Measurements from ENCODE around the gene UBL3. TPM values are rescaled to one million over a fixed set of nuclear protein-coding genes. Genes with fewer than 3 reads are reported as not detected.

UBL3 gene
- total and polyA plus RNA-seq, 4 donors: 37.5 to 200 (median 142) TPM

DNA sequence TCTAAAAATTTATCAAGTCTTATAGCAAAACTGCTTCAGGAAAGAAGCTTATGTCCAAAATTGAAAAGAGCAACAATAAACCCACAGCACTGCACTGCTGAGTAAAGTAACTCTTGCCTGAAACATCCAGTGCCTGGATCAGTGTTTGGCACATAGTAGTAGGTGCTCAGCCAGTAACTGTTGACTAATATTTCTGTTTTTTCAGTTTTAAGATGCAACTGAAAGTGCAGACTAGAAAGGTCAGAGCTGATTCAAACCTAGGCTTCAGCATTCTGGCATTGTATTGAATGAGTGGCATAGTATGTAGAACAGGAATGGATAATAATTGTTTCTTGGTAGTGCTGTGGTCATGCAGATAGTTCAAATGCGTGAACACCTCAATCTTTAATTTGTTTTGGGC is 67.6 kb downstream of the UBL3 start:
- Histone ChIP-seq H3K27me3 (ENCODE audit: control insufficient read depth, insufficient read depth, low read length) (no peaks in the 10 kb centered on the region), H3K36me3 (ENCODE audit: control insufficient read depth, insufficient read depth, low read length) (no peaks in the 10 kb centered on the region), H3K4me1 (ENCODE audit: control insufficient read depth, insufficient read depth, low read length) (no peaks in the 10 kb centered on the region), H3K27ac (ENCODE audit: low read depth, low read length) (no peak overlapping the region), H3K9me3 (ENCODE audit: control insufficient read depth, insufficient read depth, low read length) (no peaks in the 10 kb centered on the region), H3K4me3 (ENCODE audit: low read depth, low read length) (no peak overlapping the region)
- no CpG with 5 or more reads among the region's 1 CpG for WGBS (ENCODE audit: insufficient coverage)
- DNase-seq (ENCODE audit: low read depth in 4 of 6, low spot score in 6 of 6): no peak

GRCh38 chr13:29774830-29775229 is 75.6 kb downstream of the UBL3 start:
- DNase-seq (ENCODE audit: low read depth in 4 of 6, low spot score in 6 of 6): no peak
- Histone ChIP-seq H3K4me1 (ENCODE audit: control insufficient read depth, insufficient read depth, low read length) (no peaks in the 10 kb centered on the region), H3K36me3 (ENCODE audit: control insufficient read depth, insufficient read depth, low read length) (peaks cover 3% of the 10 kb centered on the region), H3K27ac (ENCODE audit: low read depth, low read length) (no peak overlapping the region), H3K27me3 (ENCODE audit: control insufficient read depth, insufficient read depth, low read length) (no peaks in the 10 kb centered on the region), H3K4me3 (ENCODE audit: low read depth, low read length) (no peak overlapping the region), H3K9me3 (ENCODE audit: control insufficient read depth, insufficient read depth, low read length) (no peaks in the 10 kb centered on the region)
- 40% methylated on average over 1 of the region's 1 CpG for WGBS (ENCODE audit: insufficient coverage)

- H3K4me3 ChIP-seq (ENCODE audit: low read depth, low read length): no peak overlapping the region
- no CpG with 5 or more reads among the region's 2 CpGs for WGBS (ENCODE audit: insufficient coverage)
- peak in 2 of 6 donors; percentile 21 to 43 for DNase-seq (ENCODE audit: low read depth in 4 of 6, low spot score in 6 of 6)
These were observed 79.2 kb downstream of the UBL3 start for GRCh38 chr13:29771247-29771646.

GRCh38 chr13:29767006-29767405 is 83.4 kb downstream of the UBL3 start:
- WGBS (ENCODE audit: insufficient coverage): 32% methylated on average over 3 of the region's 5 CpGs
- Histone ChIP-seq H3K4me1 (ENCODE audit: control insufficient read depth, insufficient read depth, low read length) (no peaks in the 10 kb centered on the region), H3K4me3 (ENCODE audit: low read depth, low read length) (no peak overlapping the region), H3K36me3 (ENCODE audit: control insufficient read depth, insufficient read depth, low read length) (no peaks in the 10 kb centered on the region), H3K27me3 (ENCODE audit: control insufficient read depth, insufficient read depth, low read length) (no peaks in the 10 kb centered on the region), H3K27ac (ENCODE audit: low read depth, low read length) (no peak overlapping the region), H3K9me3 (ENCODE audit: control insufficient read depth, insufficient read depth, low read length) (no peaks in the 10 kb centered on the region)
- DNase-seq (ENCODE audit: low read depth in 4 of 6, low spot score in 6 of 6): peak in 1 of 6 donors; percentile 34

More at GRCh38 chr13:29771247-29771646, 79.2 kb downstream of the UBL3 start:
- Histone ChIP-seq H3K4me1 (ENCODE audit: control insufficient read depth, insufficient read depth, low read length) (no peaks in the 10 kb centered on the region), H3K36me3 (ENCODE audit: control insufficient read depth, insufficient read depth, low read length) (peaks cover 3% of the 10 kb centered on the region), H3K9me3 (ENCODE audit: control insufficient read depth, insufficient read depth, low read length) (no peaks in the 10 kb centered on the region), H3K27me3 (ENCODE audit: control insufficient read depth, insufficient read depth, low read length) (no peaks in the 10 kb centered on the region), H3K27ac (ENCODE audit: low read depth, low read length) (no peak overlapping the region)

DNA sequence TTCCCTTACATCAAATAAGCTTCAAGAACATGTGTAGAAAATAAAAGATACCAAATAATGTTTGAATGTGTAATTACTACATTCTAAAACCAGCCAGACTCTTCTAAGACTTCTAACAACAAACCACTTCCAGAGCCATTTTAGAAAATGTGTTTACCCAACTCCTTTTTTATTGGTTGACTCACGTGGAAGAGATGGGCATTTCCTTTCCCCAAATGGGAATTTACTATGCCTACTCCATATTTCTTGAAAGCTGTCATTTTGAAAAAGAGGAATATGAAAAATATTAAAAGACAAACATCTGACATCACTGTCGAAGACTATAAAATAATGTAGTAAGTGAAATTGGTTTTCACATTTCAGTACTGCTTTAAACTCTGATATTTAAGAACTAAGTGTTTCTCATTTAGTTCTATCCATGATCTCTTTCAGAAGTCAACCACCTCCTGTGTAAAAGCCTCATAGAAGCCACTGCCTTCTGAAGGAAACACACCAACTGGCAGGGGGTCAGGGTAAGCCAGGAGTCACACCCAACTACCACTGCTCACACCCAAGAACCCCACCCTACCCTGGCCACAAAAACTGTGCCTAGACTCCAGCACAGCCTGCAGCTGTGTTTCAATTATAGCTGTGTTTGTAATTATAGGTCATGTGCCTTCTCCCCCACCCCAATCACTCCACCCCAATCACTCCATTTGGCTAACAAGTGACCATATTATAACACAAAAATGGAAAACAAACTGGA is 86.8 kb downstream of the UBL3 start:
- no peak overlapping the region for H3K27ac ChIP-seq (ENCODE audit: low read depth, low read length)
- DNase-seq (ENCODE audit: low read depth in 4 of 6, low spot score in 6 of 6): no peak
- no CpG with 5 or more reads among the region's 2 CpGs for WGBS (ENCODE audit: insufficient coverage)
- H3K4me1 ChIP-seq (ENCODE audit: control insufficient read depth, insufficient read depth, low read length): no peaks in the 10 kb centered on the region
- no peaks in the 10 kb centered on the region for H3K36me3 ChIP-seq (ENCODE audit: control insufficient read depth, insufficient read depth, low read length)
- H3K27me3 ChIP-seq (ENCODE audit: control insufficient read depth, insufficient read depth, low read length): no peaks in the 10 kb centered on the region
- no peaks in the 10 kb centered on the region for H3K9me3 ChIP-seq (ENCODE audit: control insufficient read depth, insufficient read depth, low read length)
- no peak overlapping the region for H3K4me3 ChIP-seq (ENCODE audit: low read depth, low read length)

- Histone ChIP-seq H3K27ac (ENCODE audit: low read depth, low read length) (no peak overlapping the region), H3K4me3 (ENCODE audit: low read depth, low read length) (no peak overlapping the region), H3K36me3 (ENCODE audit: control insufficient read depth, insufficient read depth, low read length) (no peaks in the 10 kb centered on the region), H3K4me1 (ENCODE audit: control insufficient read depth, insufficient read depth, low read length) (no peaks in the 10 kb centered on the region), H3K27me3 (ENCODE audit: control insufficient read depth, insufficient read depth, low read length) (no peaks in the 10 kb centered on the region), H3K9me3 (ENCODE audit: control insufficient read depth, insufficient read depth, low read length) (no peaks in the 10 kb centered on the region)
- WGBS (ENCODE audit: insufficient coverage): 49% methylated on average over 2 of the region's 4 CpGs
- DNase-seq (ENCODE audit: low read depth in 4 of 6, low spot score in 6 of 6): no peak
These were observed 88.6 kb downstream of the UBL3 start for GRCh38 chr13:29761815-29762214.

DNA sequence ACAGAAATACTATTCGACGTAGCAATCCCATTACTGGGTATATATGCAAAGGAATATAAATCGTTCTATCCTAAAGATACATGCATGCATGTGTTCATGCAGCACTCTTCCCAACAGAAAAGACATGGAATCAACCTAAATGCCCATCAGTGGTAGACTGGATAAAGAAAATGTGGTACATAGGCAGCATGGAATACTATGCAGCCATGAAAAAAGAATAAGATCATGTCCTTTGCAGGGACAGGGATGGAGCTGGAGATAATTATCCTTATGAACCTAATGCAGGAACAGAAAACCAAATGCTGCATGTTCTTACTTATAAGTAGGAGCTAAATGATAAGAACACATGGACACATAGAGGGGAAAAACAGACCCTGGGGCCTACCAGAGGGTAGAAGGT is 89.3 kb downstream of the UBL3 start:
- H3K4me3 ChIP-seq (ENCODE audit: low read depth, low read length): no peak overlapping the region
- no CpG with 5 or more reads among the region's 3 CpGs for WGBS (ENCODE audit: insufficient coverage)
- no peaks in the 10 kb centered on the region for H3K36me3 ChIP-seq (ENCODE audit: control insufficient read depth, insufficient read depth, low read length)
- H3K9me3 ChIP-seq (ENCODE audit: control insufficient read depth, insufficient read depth, low read length): no peaks in the 10 kb centered on the region
- no peaks in the 10 kb centered on the region for H3K4me1 ChIP-seq (ENCODE audit: control insufficient read depth, insufficient read depth, low read length)
- H3K27ac ChIP-seq (ENCODE audit: low read depth, low read length): no peak overlapping the region
- no peaks in the 10 kb centered on the region for H3K27me3 ChIP-seq (ENCODE audit: control insufficient read depth, insufficient read depth, low read length)
- DNase-seq (ENCODE audit: low read depth in 4 of 6, low spot score in 6 of 6): no peak

DNA sequence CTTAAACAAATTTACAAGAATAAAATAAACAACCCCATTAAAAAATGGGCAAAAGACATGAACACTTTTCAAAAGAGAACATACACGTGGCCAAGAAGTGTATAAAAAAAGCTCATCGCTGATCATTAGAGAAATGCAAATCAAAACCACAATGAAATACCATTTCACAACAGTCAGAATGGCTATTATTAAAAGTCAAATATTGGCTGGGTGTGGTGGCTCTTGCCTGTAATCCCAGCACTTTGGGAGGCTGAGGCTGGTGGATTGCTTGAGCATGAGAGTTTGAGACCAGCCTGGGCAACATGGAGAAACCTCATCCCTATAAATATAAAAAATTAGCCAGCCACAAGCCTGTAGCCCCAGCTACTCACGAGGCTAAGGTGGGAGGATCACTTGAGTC is 89.9 kb downstream of the UBL3 start:
- H3K9me3 ChIP-seq (ENCODE audit: control insufficient read depth, insufficient read depth, low read length): no peaks in the 10 kb centered on the region
- no peak overlapping the region for H3K27ac ChIP-seq (ENCODE audit: low read depth, low read length)
- no CpG with 5 or more reads among the region's 3 CpGs for WGBS (ENCODE audit: insufficient coverage)
- H3K4me3 ChIP-seq (ENCODE audit: low read depth, low read length): no peak overlapping the region
- H3K36me3 ChIP-seq (ENCODE audit: control insufficient read depth, insufficient read depth, low read length): no peaks in the 10 kb centered on the region
- no peaks in the 10 kb centered on the region for H3K27me3 ChIP-seq (ENCODE audit: control insufficient read depth, insufficient read depth, low read length)
- no peaks in the 10 kb centered on the region for H3K4me1 ChIP-seq (ENCODE audit: control insufficient read depth, insufficient read depth, low read length)
- no peak for DNase-seq (ENCODE audit: low read depth in 4 of 6, low spot score in 6 of 6)

DNA sequence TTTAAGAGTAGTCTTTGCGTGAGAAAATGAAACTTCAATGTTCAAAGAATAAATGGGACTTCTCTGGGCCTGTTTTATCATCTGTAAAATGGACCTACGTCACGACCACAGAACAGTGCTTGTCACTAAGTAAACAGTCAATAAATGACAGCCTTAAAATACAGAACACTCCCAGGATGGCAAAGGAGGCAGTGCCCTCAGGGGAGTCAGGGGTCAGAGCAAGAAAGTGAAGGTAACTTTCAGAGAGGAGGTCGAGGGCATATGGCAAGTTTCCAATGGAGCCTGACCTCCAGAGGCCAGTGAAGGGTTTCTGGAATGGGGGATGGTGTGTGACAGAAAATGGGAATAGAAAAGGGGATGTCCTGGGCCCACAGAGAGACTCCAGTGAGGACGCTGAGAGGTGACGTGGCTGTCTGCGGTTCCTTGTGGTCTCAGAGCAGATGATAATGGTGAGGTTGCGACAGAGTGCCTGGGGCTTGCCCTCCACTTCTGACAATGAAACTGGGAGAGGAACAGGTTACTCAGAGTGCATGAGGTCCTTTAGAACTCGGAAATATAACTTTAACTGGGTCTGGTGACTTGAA is 91.8 kb downstream of the UBL3 start:
- Histone ChIP-seq H3K27me3 (ENCODE audit: control insufficient read depth, insufficient read depth, low read length) (no peaks in the 10 kb centered on the region), H3K36me3 (ENCODE audit: control insufficient read depth, insufficient read depth, low read length) (no peaks in the 10 kb centered on the region), H3K27ac (ENCODE audit: low read depth, low read length) (no peak overlapping the region), H3K4me3 (ENCODE audit: low read depth, low read length) (no peak overlapping the region), H3K9me3 (ENCODE audit: control insufficient read depth, insufficient read depth, low read length) (no peaks in the 10 kb centered on the region), H3K4me1 (ENCODE audit: control insufficient read depth, insufficient read depth, low read length) (no peaks in the 10 kb centered on the region)
- 68% methylated on average over 5 of the region's 9 CpGs for WGBS (ENCODE audit: insufficient coverage)
- DNase-seq (ENCODE audit: low read depth in 4 of 6, low spot score in 6 of 6): no peak

- H3K27ac ChIP-seq (ENCODE audit: low read depth, low read length): no peak overlapping the region
- no peaks in the 10 kb centered on the region for H3K9me3 ChIP-seq (ENCODE audit: control insufficient read depth, insufficient read depth, low read length)
- no peak overlapping the region for H3K4me3 ChIP-seq (ENCODE audit: low read depth, low read length)
- no peaks in the 10 kb centered on the region for H3K4me1 ChIP-seq (ENCODE audit: control insufficient read depth, insufficient read depth, low read length)
- no peaks in the 10 kb centered on the region for H3K36me3 ChIP-seq (ENCODE audit: control insufficient read depth, insufficient read depth, low read length)
- WGBS (ENCODE audit: insufficient coverage): 100% methylated on average over 1 of the region's 2 CpGs
- no peak for DNase-seq (ENCODE audit: low read depth in 4 of 6, low spot score in 6 of 6)
- H3K27me3 ChIP-seq (ENCODE audit: control insufficient read depth, insufficient read depth, low read length): no peaks in the 10 kb centered on the region
These were observed 93.9 kb downstream of the UBL3 start for GRCh38 chr13:29756506-29756905.

Measured in spinal cord (tissue), 10 donors.